H9 (cell line): ENCODE measurements around the gene SLC24A3. TPM values are rescaled to one million over a fixed set of nuclear protein-coding genes. Genes with fewer than 3 reads are reported as not detected.
"Not testable (repeated sequence)": the region's sequence is repeated elsewhere in the genome, so short reads cannot be mapped to it uniquely, and the experiment has no call there.

Experiments
- DNase-seq: peaks from one replicate; pipeline ENCODE4 v3.0.0-alpha.2; 2017
- H2AFZ ChIP-seq: one replicate; pipeline ENCODE4 v1.6.1; 2013; ENCODE audit warnings: mild to moderate bottlenecking, low read length, control low read depth, moderate library complexity
- H2AK5ac ChIP-seq: 2 replicates; pipeline ENCODE4 v1.6.1; 2013; ENCODE audit warnings: low read length, control low read depth, mixed read lengths; ENCODE audit not compliant: insufficient read length
- H2BK120ac ChIP-seq: one replicate; pipeline ENCODE4 v1.6.1; 2013; ENCODE audit warnings: low read depth, mild to moderate bottlenecking, low read length, control low read depth, inconsistent platforms; ENCODE audit not compliant: poor library complexity, severe bottlenecking
- H2BK12ac ChIP-seq: 2 replicates; pipeline ENCODE4 v1.6.1; 2013; ENCODE audit warnings: low read length, control low read depth, mixed read lengths, low read depth; ENCODE audit not compliant: insufficient read length
- H2BK15ac ChIP-seq: 2 replicates; pipeline ENCODE4 v1.6.1; 2013; ENCODE audit warnings: low read depth, low read length, control low read depth
- H2BK20ac ChIP-seq: one replicate; pipeline ENCODE4 v1.6.1; 2013; ENCODE audit warnings: low read depth, mild to moderate bottlenecking, low read length, control low read depth, inconsistent platforms; ENCODE audit not compliant: poor library complexity, severe bottlenecking
- H2BK5ac ChIP-seq: 2 replicates; pipeline ENCODE4 v1.6.1; 2013; ENCODE audit warnings: low read length, control low read depth, mixed read lengths; ENCODE audit not compliant: insufficient read length
- H3K14ac ChIP-seq: 2 replicates; pipeline ENCODE4 v1.6.1; 2013; ENCODE audit warnings: low read length, control low read depth; ENCODE audit not compliant: insufficient read depth
- H3K18ac ChIP-seq: 2 replicates; pipeline ENCODE4 v1.6.1; 2013; ENCODE audit warnings: low read depth, mild to moderate bottlenecking, mixed read lengths, low read length, control low read depth; ENCODE audit not compliant: insufficient read length
- H3K23ac ChIP-seq: 2 replicates; pipeline ENCODE4 v1.6.1; 2013; ENCODE audit warnings: low read length, control low read depth, mixed read lengths, low read depth; ENCODE audit not compliant: insufficient read length
- H3K23me2 ChIP-seq: 2 replicates; pipeline ENCODE4 v1.6.1; 2013; ENCODE audit warnings: low read depth, mild to moderate bottlenecking, mixed read lengths, low read length, control low read depth; ENCODE audit not compliant: insufficient read length, poor library complexity, severe bottlenecking
- H3K27ac ChIP-seq: 2 replicates; pipeline ENCODE4 v1.5.1; 2013; ENCODE audit warnings: low read length, control low read depth, mixed read lengths, low read depth; ENCODE audit not compliant: insufficient read length
- H3K27me3 ChIP-seq: 2 replicates; pipeline ENCODE4 v1.6.1; 2013; ENCODE audit warnings: low read length, control low read depth, inconsistent platforms; ENCODE audit not compliant: insufficient read depth
- H3K4ac ChIP-seq: 2 replicates; pipeline ENCODE4 v1.6.1; 2013; ENCODE audit warnings: low read depth, mild to moderate bottlenecking, control low read depth, inconsistent platforms, low read length, moderate library complexity
- H3K4me1 ChIP-seq: 2 replicates; pipeline ENCODE4 v1.6.1; 2013; ENCODE audit warnings: low read length, control low read depth, inconsistent platforms; ENCODE audit not compliant: insufficient read depth
- H3K4me2 ChIP-seq: 2 replicates; pipeline ENCODE4 v1.6.1; 2013; ENCODE audit warnings: low read length, control low read depth, mixed read lengths; ENCODE audit not compliant: insufficient read length, insufficient read depth
- H3K56ac ChIP-seq: 2 replicates; pipeline ENCODE4 v1.6.1; 2013; ENCODE audit warnings: low read depth, mild to moderate bottlenecking, mixed read lengths, low read length, control low read depth; ENCODE audit not compliant: insufficient read length
- H3K79me1 ChIP-seq: 2 replicates; pipeline ENCODE4 v1.6.1; 2013; ENCODE audit warnings: low read depth, mild to moderate bottlenecking, moderate library complexity, low read length, control low read depth, inconsistent platforms; ENCODE audit not compliant: insufficient read depth, poor library complexity, severe bottlenecking
- H3K79me2 ChIP-seq: 2 replicates; pipeline ENCODE4 v1.6.1; 2013; ENCODE audit warnings: low read length, control low read depth, inconsistent platforms; ENCODE audit not compliant: insufficient read depth
- H3K9ac ChIP-seq: 2 replicates; pipeline ENCODE4 v1.6.1; 2013; ENCODE audit warnings: low read length, control low read depth, mixed read lengths; ENCODE audit not compliant: insufficient read length; ENCODE audit errors: extremely low read depth
- H3K9me3 ChIP-seq: one replicate; pipeline ENCODE4 v1.6.1; 2013; ENCODE audit warnings: low read depth, low read length, inconsistent platforms; ENCODE audit not compliant: control insufficient read depth
- H3T11ph ChIP-seq: one replicate; pipeline ENCODE4 v1.6.1; 2013; ENCODE audit warnings: mild to moderate bottlenecking, low read length, control low read depth, inconsistent platforms
- H4K20me1 ChIP-seq: one replicate; pipeline ENCODE4 v1.6.1; 2013; ENCODE audit not compliant: control insufficient read depth, insufficient read length, insufficient read depth
- H4K5ac ChIP-seq: 2 replicates; pipeline ENCODE4 v1.6.1; 2013; ENCODE audit warnings: low read depth, mild to moderate bottlenecking, mixed read lengths, low read length, control low read depth; ENCODE audit not compliant: insufficient read length
- H4K8ac ChIP-seq: replicated peaks from 2 replicates; pipeline ENCODE4 v1.6.1; 2013; ENCODE audit warnings: low read length, control low read depth, mixed read lengths, low read depth; ENCODE audit not compliant: insufficient read length
- H4K91ac ChIP-seq: 2 replicates; pipeline ENCODE4 v1.6.1; 2013; ENCODE audit warnings: low read depth, mild to moderate bottlenecking, moderate library complexity, mixed read lengths, low read length, control low read depth; ENCODE audit not compliant: insufficient read length
- H3K27ac Mint-ChIP-seq, 3 experiments: 2 replicates in 2 of 3; 3 replicates in 1 of 3; pipeline ENCODE4 v1.8.0; 2020 to 2021; ENCODE audit warnings: mixed read lengths in 3 of 3, mild to moderate bottlenecking in 1 of 3, moderate library complexity in 1 of 3
- H3K27me3 Mint-ChIP-seq: 2 replicates; pipeline ENCODE4 v1.8.0; 2021; ENCODE audit warnings: low read depth, mild to moderate bottlenecking, moderate library complexity, mixed read lengths
- H3K36me3 Mint-ChIP-seq, 3 experiments: 2 replicates in 2 of 3; 3 replicates in 1 of 3; pipeline ENCODE4 v1.8.0; 2020 to 2021; ENCODE audit warnings: low read depth in 3 of 3, mixed read lengths in 3 of 3; ENCODE audit not compliant: insufficient read depth in 1 of 3
- H3K4me1 Mint-ChIP-seq, 2 experiments: 2 replicates each; pipeline ENCODE4 v1.8.0; 2020; ENCODE audit warnings: mixed read lengths in 2 of 2
- H3K4me3 Mint-ChIP-seq, 2 experiments: 2 replicates in 1 of 2; 3 replicates in 1 of 2; pipeline ENCODE4 v1.8.0; 2020 to 2021; ENCODE audit warnings: mild to moderate bottlenecking in 2 of 2, mixed read lengths in 2 of 2, moderate library complexity in 1 of 2
- H3K9me3 Mint-ChIP-seq, 2 experiments: 2 replicates in 1 of 2; 3 replicates in 1 of 2; pipeline ENCODE4 v1.8.0; 2020; ENCODE audit warnings: mild to moderate bottlenecking in 2 of 2, mixed read lengths in 2 of 2, moderate library complexity in 1 of 2
- WGBS: extraction: QIAGEN DNeasy Blood & Tissue Kit; methylation state at CpG from one replicate; pipeline ENCODE4 v1.1.7; 2013; ENCODE audit warnings: missing lambda C conversion rate, low lambda C conversion rate, mixed read lengths; ENCODE audit not compliant: insufficient read length; ENCODE audit errors: extremely low coverage; 5-methylcytosine and 5-hydroxymethylcytosine counted together
- total RNA-seq: library from RNA; stranded (reverse); gene quantifications from 2 replicates; pipeline ENCODE4 v1.2.1, GENCODE V29; 2021
- TF ChIP-seq, protein P1 (sequence below): fragments of 200-600 bp; sonication (generic); conservative IDR thresholded peaks from 3 replicates; pipeline ENCODE4 v1.8.0; 2021; ENCODE audit warnings: antibody characterized with exemption, mild to moderate bottlenecking

SLC24A3 gene
- total RNA-seq, 1 experiment from 2014 or later, result 0.83 TPM

DNA sequence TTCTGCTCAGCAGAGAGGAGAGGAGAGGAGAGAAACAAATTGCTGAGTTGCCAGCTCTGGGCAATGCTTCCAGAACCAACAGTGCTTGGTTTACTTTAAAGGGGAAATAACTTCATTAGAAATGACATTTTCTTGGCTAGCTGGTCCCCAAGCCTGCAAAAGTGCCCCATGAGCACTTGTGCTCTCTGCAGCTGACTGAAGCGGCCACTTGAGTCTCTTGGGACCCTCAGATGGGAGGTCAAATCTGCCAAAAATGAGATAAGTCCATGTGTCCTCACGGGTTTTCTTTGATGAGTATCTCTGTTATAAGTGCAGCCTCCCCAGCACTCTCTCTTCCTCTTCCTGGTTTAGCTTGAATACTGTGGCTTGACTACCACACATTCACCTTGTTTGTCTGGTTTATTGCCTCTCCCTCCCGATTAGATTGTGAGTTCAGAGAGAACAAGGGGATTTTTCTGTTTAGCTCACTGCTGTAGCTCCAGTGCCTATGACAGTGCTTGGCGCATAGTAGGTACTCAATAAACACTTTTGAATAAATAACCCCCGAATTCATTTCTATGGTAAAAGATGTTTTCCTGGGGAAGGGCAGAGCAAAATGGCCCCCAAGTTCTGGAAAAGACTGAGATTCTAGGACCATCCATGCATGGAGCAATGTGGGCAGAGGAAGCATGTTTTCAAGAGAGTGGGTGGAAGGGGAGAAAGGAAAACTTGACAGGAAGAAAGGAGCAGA, 538.6 kb downstream of the SLC24A3 start:
- H3K27me3 ChIP-seq, result no peaks in the 10 kb centered on the region; the same call in 1 of the 2 replicates
- H4K20me1 ChIP-seq, result no peaks in the 10 kb centered on the region
- no peaks in the 10 kb centered on the region for H3K9me3 ChIP-seq
- H3K4me2 ChIP-seq, result no peak overlapping the region
- Mint-ChIP-seq H3K9me3 (peaks cover under 1 to 1% of the 10 kb centered on the region in 2 experiments; a peak in 1 of 5 replicates), H3K4me1 (peaks cover 5 to 6% of the 10 kb centered on the region in 2 experiments), H3K27me3 (peaks cover 41% of the 10 kb centered on the region), H3K4me3 (no peak overlapping the region), H3K27ac (no peak overlapping the region), H3K36me3 (no peaks in the 10 kb centered on the region; a peak in 1 of 7 replicates)
- no peak overlapping the region for H3K18ac ChIP-seq
- H2BK5ac ChIP-seq, result no peak overlapping the region
- H3K14ac ChIP-seq, result no peak overlapping the region
- H3K23ac ChIP-seq, result no peak overlapping the region
- no peak overlapping the region for H4K91ac ChIP-seq
- H2AFZ ChIP-seq, result no peak overlapping the region
- no peak for DNase-seq
- no peaks in the 10 kb centered on the region for H3K79me1 ChIP-seq
- no CpG with 5 or more reads among the region's 5 CpGs for WGBS
- no peak overlapping the region for H2BK15ac ChIP-seq
- H4K5ac ChIP-seq, result no peak overlapping the region
- TF ChIP-seq, protein P1, sequence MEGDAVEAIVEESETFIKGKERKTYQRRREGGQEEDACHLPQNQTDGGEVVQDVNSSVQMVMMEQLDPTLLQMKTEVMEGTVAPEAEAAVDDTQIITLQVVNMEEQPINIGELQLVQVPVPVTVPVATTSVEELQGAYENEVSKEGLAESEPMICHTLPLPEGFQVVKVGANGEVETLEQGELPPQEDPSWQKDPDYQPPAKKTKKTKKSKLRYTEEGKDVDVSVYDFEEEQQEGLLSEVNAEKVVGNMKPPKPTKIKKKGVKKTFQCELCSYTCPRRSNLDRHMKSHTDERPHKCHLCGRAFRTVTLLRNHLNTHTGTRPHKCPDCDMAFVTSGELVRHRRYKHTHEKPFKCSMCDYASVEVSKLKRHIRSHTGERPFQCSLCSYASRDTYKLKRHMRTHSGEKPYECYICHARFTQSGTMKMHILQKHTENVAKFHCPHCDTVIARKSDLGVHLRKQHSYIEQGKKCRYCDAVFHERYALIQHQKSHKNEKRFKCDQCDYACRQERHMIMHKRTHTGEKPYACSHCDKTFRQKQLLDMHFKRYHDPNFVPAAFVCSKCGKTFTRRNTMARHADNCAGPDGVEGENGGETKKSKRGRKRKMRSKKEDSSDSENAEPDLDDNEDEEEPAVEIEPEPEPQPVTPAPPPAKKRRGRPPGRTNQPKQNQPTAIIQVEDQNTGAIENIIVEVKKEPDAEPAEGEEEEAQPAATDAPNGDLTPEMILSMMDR, result no peak
- no peak overlapping the region for H2BK120ac ChIP-seq
- no peaks in the 10 kb centered on the region for H3K23me2 ChIP-seq
- no peak overlapping the region for H3K56ac ChIP-seq
- H3K4me1 ChIP-seq, result no peaks in the 10 kb centered on the region
- H3K9ac ChIP-seq, result no peak overlapping the region
- H3K27ac ChIP-seq, result no peak overlapping the region
- H3K79me2 ChIP-seq, result no peaks in the 10 kb centered on the region
- H2BK12ac ChIP-seq, result no peak overlapping the region
- no peak overlapping the region for H4K8ac ChIP-seq
- H2AK5ac ChIP-seq, result no peak overlapping the region
- no peak overlapping the region for H3K4ac ChIP-seq
- no peak overlapping the region for H3T11ph ChIP-seq
- H2BK20ac ChIP-seq, result no peak overlapping the region

DNA sequence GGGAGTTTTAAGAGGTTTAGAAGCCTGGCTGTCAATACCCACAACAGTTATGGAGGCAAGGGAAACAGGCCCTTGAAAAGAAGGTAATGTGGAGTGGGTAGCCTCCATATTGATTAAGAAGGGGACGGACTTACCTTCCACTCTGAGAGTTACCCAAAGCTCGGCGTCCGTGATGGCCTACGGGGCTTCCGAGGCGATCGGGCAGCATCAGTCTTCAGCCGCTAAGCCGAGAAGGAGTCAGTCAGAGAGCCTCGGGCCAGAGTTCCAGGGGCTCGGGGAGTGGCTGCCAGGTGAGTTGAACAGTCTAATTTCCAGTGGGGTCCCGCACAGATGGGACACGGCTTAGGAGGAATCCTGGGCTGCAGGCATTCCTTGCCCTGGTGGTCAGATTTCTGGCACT, 541.8 kb downstream of the SLC24A3 start:
- not testable (repeated sequence) for H3K36me3 Mint-ChIP-seq, H3K4me2 ChIP-seq, H2AK5ac ChIP-seq, H3K23ac ChIP-seq, H3K56ac ChIP-seq, DNase-seq, H3K27ac ChIP-seq, H4K8ac ChIP-seq, H3K9me3 Mint-ChIP-seq, H2BK15ac ChIP-seq, H3K9me3 ChIP-seq, H2BK120ac ChIP-seq, H3K14ac ChIP-seq, H3K4me3 Mint-ChIP-seq, H4K20me1 ChIP-seq, H3K79me1 ChIP-seq, H3K4ac ChIP-seq, H3K27ac Mint-ChIP-seq, H2AFZ ChIP-seq, H4K91ac ChIP-seq, H3K9ac ChIP-seq, H3K18ac ChIP-seq, H2BK12ac ChIP-seq, H3K79me2 ChIP-seq, H4K5ac ChIP-seq, H3K4me1 ChIP-seq, H2BK5ac ChIP-seq, H3K27me3 ChIP-seq, H2BK20ac ChIP-seq, H3T11ph ChIP-seq
- WGBS, result no CpG with 5 or more reads among the region's 14 CpGs
- peaks cover 59% of the 10 kb centered on the region for H3K27me3 Mint-ChIP-seq
- peaks cover 18 to 19% of the 10 kb centered on the region in 2 experiments for H3K4me1 Mint-ChIP-seq
- H3K23me2 ChIP-seq, result peaks cover 15% of the 10 kb centered on the region
